CD4-positive, alpha-beta T cell treated with Interleukin-15 for 4 hours (primary cell): ENCODE measurements around the gene CENPO.

Experiments
- DNase-seq: peaks from one replicate; pipeline ENCODE4 v3.0.0-alpha.2; 2020; ENCODE audit warnings: low spot score

Gene CENPO

GRCh38 chr2:24860631-24861030 lies 67.4 kb downstream of the CENPO start:
- DNase-seq = no peak

- no peak for DNase-seq
Observed at GRCh38 chr2:24861500-24861899, 68.3 kb downstream of the CENPO start.

- no peak for DNase-seq
Observed at GRCh38 chr2:24863641-24864040, 70.4 kb downstream of the CENPO start.

- no peak for DNase-seq
Observed at GRCh38 chr2:24866946-24867345, 73.7 kb downstream of the CENPO start.

GRCh38 chr2:24870440-24870839 lies 77.2 kb downstream of the CENPO start:
- no peak for DNase-seq

- no peak for DNase-seq
Observed at GRCh38 chr2:24870891-24871705, 77.9 kb downstream of the CENPO start.

GRCh38 chr2:24871852-24872333 lies 78.7 kb downstream of the CENPO start:
- no peak for DNase-seq
